ENCODE data around the gene CDH11.
A peak's percentile ranks its signal among the peaks of the same experiment; 100 is the strongest.

Gene CDH11

DNA sequence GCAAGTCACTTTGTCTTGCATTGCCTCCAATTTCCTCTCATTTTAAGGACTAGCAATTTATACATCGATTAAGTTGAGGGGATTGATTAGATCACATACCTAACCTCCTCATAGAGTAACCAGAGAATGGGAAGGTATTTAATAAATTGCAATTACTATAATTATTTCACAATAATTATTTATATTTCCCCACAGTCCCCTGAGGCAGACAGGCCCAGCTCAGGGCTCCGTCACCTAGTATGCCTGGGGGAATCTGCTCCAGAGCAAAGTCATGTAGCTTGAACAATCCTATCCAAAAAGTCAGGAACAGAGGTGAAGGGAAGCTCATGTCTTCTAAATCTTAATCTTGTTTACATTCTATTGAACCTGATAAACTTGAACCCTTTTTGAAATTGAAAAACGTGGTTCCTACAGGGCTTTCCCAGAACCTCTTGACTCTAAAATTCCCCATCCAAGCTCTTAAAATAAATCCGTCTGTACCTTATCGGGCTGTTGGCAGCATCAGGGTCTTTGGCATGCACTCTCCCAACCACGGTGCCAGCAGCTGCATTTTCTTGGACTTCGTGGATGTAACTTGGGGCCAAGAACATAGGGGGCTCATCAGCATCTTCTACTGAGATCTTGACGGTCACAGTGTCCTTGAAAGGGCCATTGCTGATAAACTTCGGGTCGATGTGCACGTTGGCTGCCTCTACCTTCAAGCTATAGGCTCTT lies 140.1 kb downstream of the CDH11 start:
- no peak for DNase-seq (ENCODE audit: low spot score)

DNA sequence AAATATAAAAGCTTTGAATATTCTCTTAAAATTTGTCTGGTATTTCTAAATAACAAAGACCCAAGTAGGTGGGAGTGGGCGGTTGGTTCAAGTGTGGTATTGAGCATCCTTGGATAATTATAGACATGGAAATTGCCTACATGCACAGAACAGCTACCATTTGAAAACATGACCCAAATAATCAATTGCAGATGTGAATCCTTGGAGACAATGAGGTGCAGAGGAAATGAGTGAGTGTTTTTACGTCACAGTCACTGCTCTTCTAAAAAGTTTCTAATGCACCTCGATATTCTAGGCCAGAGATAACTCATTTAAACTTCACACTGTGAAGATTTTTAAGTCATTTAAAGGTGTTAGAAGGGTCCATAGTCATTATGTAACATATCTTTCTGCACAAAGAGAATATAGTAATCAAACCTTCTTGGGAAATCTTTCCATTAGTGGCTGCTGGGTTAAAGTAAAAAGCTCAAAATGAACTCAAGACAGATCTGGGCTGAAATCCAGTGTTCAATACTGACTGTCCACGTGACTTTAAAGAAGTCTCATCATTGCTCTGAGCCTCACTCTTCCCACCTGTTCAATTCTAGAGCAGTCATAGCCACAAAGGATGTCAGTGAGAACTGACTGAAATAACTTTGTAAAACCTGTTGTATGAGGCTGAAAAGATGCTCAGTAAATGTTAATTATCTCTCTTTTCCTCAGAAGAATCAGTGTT lies 144.5 kb downstream of the CDH11 start:
- no peak for DNase-seq (ENCODE audit: low spot score)

DNA sequence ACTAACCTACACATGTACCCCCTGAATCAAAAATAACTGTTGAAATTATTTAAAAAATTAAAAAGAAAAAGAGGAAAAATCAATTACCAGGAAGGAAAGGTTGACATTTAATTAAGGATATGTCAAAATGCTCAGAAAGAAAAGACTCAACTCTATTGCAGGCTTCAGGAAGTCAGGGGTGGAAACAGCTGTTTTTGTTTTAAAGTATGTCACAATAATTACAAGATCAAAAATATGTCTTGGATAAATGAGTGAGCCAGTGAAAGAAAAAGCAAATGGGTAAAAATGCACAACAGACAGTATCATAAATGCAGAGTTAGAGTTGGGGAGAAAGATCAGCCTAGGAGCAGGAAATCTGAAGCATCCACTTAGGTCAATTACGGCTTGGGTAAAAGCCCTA lies 146.0 kb downstream of the CDH11 start:
- DNase-seq (ENCODE audit: low spot score): no peak

DNA sequence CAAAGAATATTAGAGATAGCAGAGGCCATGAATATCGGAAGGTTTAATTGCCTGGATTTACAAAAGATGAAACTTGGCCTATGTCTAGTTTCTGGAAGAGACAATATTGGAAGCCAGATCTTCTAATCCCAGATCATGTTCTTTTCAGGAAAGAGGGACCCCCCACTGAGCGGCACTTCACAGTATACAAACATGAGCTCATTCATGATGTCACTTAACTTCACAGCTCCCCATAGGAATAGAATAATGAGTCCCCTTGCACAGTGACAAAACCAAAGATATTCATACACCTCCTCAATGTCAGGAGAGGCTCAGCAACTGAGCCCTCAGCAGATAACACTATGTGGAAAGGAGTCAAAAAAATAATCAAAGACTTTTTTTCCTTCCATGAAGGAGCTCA lies 147.5 kb downstream of the CDH11 start:
- DNase-seq (ENCODE audit: low spot score): no peak

DNA sequence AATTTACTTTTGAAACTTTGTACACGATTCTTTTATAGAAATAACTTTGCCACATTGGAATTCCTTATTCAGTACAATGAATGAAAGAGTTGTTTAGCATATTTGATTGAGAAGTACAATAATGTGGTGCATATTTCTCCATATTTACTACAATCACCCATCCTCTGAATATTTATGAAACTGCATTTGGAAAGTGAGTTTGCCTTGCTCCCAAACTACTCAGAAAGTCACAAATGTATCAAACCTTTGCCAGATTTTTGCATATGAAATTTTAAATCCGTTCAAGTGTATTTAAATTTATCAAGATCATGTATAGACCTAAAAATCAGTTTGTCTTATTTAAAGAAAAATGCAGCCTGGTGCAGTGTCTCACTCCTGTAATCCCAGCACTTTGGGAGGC lies 148.7 kb downstream of the CDH11 start:
- DNase-seq (ENCODE audit: low spot score): no peak

DNA sequence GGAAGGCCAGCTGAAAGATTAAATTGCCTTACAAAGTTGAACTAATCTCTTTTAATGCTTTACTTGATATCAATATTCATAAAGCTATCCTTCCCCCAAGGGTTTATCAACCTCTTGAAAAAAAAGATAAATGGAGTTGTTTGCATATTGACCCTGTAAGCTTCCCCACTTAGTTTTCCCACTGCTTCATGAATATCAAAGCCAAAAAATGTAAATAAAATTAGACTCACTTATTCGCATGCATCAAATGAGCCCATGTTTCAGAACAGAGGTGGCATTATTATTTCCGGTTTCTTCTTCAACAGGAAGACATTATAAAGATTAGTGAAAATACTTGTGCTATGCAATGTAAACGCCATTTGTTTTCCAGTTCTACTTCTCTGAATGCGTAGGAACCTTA lies 150.7 kb downstream of the CDH11 start:
- DNase-seq (ENCODE audit: low spot score): no peak

DNA sequence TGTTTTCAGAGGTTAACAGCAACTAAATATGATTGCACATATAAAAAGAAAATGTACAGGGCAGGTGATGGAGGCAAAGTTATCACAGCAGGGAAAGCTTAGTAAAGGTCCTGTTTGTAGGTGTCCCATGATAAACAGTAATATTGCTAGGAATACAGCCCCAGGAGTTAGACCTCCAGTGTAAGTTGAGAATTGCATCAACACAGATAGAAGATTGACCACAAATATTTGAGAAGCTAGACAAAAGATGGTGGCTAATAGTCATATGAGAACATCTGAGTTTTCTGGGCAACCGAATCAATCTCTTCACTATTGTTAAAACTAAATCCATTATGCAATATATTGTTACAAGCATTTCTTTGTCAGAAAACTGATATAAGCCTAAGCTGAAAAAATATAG lies 152.6 kb downstream of the CDH11 start:
- peak; percentile 25 for DNase-seq (ENCODE audit: low spot score)

DNA sequence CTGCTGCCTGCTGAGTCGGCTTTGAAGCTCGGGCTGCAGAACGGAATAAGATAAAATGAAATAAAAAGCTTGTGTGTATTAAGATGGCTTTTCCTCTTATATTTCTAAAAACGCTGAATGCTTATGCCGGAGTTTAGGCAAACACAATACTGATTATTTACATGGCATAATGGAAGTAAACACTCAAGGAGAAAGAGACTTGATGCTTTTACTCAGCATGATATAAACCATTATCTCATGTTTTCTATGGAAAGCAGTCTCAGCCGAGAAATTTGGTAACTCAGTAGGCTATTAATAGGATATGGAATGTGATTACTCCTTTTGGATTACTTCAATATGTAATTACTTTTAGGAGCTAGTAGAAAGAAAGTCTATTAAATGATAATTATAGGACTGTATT lies 153.3 kb downstream of the CDH11 start:
- peak; percentile 38 for DNase-seq (ENCODE audit: low spot score)

DNA sequence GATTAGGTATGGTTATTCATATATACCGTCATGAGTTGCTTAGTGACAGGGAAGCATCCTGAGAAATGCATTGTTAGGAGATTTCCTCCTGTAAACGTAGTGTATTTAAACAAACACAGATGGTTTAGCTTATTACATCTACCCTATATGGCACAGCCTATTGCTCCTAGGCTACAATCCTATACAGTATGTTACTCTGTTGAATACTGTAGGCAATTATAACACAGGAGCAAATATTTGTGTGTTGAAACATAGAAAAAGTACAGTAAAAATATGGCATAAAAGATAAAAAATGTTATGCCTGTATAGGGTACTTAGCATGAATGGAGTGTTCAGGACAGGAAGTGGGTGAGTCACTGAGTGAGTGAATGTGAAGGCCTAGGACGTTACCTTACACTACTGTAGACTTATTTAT lies 157.7 kb downstream of the CDH11 start:
- no peak for DNase-seq (ENCODE audit: low spot score)

DNA sequence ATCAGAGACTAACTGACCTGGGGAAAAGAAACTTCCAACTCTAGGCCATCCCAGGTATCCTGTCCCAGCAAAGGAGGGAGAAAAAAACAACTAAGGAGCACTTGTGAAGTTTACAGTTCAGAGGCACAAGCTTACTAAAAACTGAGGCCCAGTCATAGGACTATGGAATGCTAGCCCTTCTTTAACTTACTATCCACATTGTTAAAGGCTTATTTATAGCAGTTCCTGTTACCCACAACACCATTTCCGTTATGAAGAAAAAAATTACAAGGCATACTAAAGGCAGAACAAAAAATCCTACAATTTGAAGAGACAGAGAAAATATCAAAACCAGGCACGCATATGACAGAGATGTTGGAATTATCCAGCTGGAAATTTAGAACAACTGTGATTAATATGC lies 159.1 kb downstream of the CDH11 start:
- DNase-seq (ENCODE audit: low spot score): no peak

DNA sequence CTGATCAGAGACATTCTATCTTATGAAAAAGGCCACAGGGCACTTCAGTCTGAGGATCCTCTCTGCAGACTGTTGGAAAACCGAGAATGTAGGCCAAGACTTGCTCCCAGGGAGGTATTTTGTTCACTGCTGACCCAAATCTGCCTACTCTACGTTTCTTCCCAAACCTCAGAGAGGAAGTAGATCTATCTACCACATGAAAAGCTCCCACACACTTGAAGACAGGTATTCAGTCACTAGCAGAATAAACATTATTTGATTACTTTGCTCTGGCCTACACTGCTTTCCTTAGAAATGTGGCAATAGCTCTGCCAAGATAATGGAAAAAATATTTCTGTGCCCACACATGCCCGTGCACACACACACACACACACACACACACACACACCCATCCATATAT lies 164.6 kb downstream of the CDH11 start:
- no peak for DNase-seq (ENCODE audit: low spot score)

DNA sequence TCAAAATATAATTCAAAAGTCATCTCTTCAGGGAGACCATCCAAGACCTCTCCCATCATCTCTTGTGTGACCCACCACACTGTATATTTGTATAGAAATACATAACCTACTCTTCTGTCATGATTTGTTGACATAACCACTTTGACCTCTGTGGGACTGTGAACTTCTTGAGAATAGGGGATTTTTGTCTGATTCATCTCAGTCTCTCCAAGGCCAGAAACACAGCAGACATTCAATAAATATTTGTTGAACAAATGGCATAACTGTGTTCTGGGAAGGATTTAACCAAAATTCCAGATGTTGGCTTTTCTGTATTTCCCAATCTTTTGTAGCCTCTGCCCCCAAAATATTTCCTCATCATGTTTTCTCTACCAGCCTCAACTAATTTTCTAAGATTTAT lies 169.7 kb downstream of the CDH11 start:
- no peak for DNase-seq (ENCODE audit: low spot score)

DNA sequence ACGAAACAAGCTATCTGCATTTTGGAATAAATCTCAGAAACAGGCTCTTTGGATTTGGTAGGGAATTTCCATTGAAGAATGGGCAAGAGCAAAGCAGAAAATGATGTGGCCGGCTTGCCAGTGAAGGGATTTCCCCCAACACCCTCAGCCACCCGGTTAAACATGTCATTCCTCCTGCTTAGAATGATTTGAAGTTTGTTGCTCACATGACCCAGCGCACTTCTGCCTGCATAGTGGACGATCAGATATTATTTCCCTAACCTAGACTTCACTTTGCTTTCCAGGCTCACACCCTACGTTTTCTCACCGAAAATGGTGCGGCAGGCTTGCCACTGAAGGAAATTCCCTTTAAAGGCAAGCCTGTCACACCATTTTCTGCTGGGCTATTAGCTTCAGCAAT lies 170.7 kb downstream of the CDH11 start:
- DNase-seq (ENCODE audit: low spot score): no peak

DNA sequence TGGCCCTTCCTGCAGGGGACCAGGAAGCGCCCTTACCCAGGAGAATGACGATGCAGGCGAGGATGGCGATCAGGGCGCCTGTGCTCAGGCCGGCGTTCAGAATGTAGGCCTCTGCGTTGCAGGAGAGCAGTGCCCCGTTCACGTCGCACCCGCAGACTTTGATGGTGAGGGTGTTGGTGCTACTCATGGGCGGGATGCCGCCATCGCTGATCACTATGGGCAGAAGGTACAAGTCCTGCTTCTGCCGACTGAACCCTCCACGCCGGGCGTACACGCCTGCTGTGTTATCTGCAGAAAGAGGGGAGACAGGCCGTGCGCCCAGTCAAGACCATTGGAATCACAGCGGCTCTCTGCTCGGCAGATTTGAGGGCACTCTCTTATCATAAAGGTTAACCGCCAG lies 171.1 kb downstream of the CDH11 start:
- DNase-seq (ENCODE audit: low spot score): no peak

DNA sequence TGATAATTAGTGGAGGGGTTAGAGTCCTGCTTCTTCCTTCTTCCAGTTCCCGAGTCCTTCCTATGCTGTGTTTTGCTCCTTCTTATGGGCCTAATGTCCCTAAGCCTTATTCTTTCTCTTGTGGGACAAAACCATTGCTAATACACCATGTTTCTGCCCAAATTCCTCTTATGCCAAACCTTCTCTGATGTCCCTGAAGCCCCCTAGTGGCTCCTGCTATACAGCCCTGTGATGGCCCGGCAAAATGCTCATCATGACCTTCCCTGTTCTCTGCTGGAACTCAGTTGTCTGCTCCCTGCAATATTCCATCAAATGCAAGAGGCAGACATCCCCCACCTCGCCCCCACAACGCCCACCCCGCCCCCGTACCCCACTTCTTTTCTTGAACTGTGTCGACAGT lies 171.6 kb downstream of the CDH11 start:
- no peak for DNase-seq (ENCODE audit: low spot score)

DNA sequence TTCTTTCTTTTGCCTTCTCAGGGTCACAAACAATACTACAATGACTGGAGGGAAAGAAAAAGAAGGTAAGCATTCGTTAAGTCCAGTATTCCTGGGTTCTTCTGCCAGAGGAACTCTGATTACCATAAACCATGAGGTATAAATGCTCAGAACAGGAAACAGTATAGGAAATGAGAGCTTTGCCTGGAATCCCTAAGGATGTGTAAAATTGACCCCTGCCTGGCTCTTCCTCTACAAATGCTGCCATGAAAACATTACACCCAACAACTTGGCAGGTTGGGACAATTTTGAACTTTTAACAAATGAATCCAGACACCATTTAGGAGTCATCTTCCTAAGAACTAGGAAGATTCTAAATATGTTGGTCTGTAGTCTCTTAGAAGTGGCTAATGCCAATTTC lies 173.8 kb downstream of the CDH11 start:
- DNase-seq (ENCODE audit: low spot score): no peak

DNA sequence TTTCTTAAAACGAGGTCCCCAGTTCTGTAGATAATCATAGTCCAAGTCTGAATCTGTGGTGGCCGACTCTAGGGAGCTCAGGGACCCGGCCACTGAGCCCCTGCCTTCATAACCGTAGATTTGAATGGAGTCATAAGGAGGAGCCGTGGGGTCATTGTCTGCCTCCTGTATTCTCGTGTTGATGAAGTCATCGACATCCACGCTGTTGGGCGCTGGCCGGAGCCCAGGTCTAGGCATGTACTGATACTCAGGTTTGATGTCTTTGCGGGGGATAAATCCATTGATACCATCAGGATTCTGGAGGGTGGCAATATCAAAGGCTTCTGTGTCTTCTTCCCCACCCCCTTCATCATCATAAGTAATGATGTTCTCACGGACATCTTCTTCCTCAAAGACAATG lies 174.2 kb downstream of the CDH11 start:
- DNase-seq (ENCODE audit: low spot score): no peak

DNA sequence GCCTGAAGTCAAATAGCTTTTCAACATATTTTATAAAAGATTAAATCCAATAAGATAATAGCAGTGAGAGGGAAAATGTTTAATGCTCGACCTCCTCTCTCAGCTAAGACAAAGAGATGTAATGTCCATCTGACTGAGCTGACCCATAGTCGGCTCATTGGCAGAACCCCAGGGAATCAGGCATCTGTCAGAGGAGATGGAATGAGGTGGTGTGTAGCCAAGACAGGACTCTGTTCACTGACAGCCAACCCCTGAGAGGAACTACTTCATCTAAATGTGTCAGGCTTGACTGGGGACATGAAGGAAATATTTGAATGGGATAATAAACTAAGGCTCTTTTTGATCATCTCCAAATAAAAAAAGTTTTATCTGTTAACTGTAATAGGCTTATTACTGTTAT lies 188.0 kb downstream of the CDH11 start:
- peak; percentile 60 for DNase-seq (ENCODE audit: low spot score)

DNA sequence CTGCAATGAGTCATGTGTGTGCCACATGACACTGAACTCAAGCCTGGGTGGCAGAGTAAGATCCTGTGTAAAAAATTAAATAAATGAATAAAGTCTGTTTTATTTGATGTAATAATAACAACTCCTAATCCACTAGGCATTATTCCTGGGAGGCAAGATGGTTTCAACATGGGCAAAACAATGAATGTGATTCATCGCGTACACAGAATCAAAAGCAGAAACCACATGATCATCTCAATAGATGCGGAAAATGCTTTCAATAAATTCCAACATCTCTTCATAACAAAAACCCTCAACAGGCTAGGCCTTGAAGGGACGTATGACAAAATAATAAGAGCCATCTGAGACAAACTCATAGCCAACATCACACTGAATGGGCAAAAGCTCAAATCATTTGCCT lies 195.4 kb downstream of the CDH11 start:
- no peak for DNase-seq (ENCODE audit: low spot score)

DNA sequence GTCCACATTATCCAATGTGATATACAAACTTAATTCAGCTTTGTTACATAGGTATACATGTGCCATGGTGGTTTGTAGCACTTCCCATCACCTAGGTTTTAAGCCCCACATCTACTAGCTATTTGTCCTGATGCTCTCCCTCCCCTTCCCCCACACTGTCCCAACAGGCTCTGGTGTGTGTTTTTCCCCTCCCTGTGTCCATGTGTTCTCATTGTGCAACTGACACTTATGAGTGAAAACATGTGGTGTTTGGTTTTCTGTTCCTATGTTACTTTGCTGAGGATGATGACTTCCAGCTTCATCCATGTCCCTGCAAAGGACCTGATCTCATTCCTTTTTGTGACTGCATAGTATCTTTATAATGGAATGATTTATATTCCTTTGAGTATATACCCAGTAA lies 196.7 kb downstream of the CDH11 start:
- DNase-seq (ENCODE audit: low spot score): no peak

DNA sequence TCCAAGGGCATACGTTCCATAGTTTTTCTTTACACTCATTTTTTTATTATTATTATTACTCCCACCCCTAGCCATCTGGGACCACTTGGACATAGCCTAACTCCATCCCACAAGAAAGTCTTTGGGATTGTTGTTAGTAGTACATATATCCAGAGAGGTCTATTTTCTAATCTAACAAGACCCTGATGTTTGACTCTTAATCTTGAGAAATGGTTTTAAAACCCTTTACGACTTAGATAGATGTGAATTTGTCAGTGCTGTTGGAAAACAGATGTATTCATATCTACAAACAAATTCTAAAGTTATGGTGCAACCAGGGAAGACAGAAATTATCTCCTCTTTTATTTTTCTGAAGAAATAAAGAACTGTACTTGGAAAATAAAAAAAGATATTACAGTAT lies 197.8 kb downstream of the CDH11 start:
- DNase-seq (ENCODE audit: low spot score): no peak

DNA sequence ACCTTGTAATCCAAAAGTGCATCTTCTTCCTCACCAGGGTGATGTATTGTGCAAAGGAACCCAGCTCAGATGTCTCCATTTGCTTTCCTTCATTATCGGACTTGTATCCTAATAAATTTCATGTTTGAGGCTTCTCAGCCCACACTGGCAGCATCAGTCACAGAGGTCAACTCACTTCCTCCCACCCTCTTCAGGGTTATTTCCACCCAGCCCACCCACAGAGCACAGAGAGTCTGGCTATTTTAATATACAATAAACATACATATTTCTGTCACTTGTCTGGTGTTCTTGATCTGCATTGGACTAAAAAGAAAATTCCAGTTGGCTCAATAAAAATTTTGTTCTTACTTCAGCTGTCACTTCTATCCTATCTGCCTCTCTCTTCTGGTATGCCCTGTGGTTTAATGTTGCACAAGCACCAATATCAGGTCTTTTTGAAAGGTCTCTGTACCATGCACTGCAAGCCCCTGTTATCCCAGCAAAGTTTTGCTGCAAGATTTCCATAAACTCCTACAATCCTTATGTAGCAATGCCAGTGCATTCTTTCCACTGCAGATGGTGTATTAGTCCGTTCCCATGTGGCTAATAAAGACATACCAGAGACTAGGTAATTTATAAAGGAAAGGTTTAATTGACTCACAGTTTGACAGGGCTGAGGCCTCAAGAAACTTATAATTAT lies 201.8 kb downstream of the CDH11 start:
- no peak for DNase-seq (ENCODE audit: low spot score)

DNA sequence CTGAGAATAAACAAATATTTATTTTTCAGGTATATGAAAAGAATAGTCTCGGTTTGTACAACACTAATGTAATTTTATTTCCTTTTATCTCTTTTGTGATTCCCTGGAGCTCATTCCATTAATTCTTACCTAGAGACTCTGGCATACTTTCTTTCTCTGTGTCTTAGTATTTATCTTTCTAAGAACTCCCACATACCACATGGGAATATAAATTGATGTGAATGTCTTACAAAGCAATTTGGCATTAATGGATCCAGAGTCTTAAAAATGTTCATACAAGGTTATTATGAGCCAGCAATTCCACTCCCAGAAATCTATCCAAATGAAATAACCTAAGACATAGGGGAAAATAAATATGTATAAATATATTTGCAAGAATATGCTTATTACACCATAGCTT lies 202.7 kb downstream of the CDH11 start:
- DNase-seq (ENCODE audit: low spot score): no peak

Data from globus pallidus (tissue), 1 donor.